HG03342 (cell line): ENCODE measurements around the gene EBP.
"Not testable (repeated sequence)": the region's sequence is repeated elsewhere in the genome, so short reads cannot be mapped to it uniquely, and the experiment has no call there.

Experiments
- ATAC-seq: cut with Tn5 transposase; IDR thresholded peaks from one replicate; pipeline ENCODE4 v1.9.1; 2021; ENCODE audit warnings: mild to moderate bottlenecking, moderate library complexity; ENCODE audit not compliant: unreplicated experiment

Gene EBP

GRCh38 chrX:48492293-48492910 is 29.2 kb upstream of the EBP start:
- no peak for ATAC-seq

GRCh38 chrX:48493890-48494364 is 27.7 kb upstream of the EBP start:
- no peak for ATAC-seq

GRCh38 chrX:48496660-48497059 is 24.9 kb upstream of the EBP start:
- no peak for ATAC-seq

GRCh38 chrX:48497871-48498270 is 23.7 kb upstream of the EBP start:
- no peak for ATAC-seq

GRCh38 chrX:48498374-48498809 is 23.2 kb upstream of the EBP start:
- no peak for ATAC-seq

- ATAC-seq, result no peak
These were observed 17.3 kb upstream of the EBP start for GRCh38 chrX:48504261-48504660.

GRCh38 chrX:48505481-48505880 is 16.1 kb upstream of the EBP start:
- no peak for ATAC-seq

- ATAC-seq, result no peak
These were observed 14.4 kb upstream of the EBP start for GRCh38 chrX:48507246-48507645.

- ATAC-seq, result peak; percentile 78
These were observed 13.0 kb upstream of the EBP start, which contains the start of gene PORCN for GRCh38 chrX:48508400-48509244. TSS of gene PORCN (plus strand) at chrX:48508992. CDS start at chrX:48509821, 829 bp downstream.

GRCh38 chrX:48509245-48509590 is 12.4 kb upstream of the EBP start:
- no peak for ATAC-seq

GRCh38 chrX:48509619-48510018 is 12.0 kb upstream of the EBP start:
- no peak for ATAC-seq

- ATAC-seq, result no peak
These were observed 10.0 kb upstream of the EBP start for GRCh38 chrX:48511560-48511959.

GRCh38 chrX:48512371-48512935 is 9.2 kb upstream of the EBP start:
- ATAC-seq, result no peak

GRCh38 chrX:48513670-48514069 is 7.9 kb upstream of the EBP start:
- ATAC-seq, result no peak

GRCh38 chrX:48514126-48514806 is 7.3 kb upstream of the EBP start:
- no peak for ATAC-seq

GRCh38 chrX:48514868-48515460 is 6.6 kb upstream of the EBP start:
- ATAC-seq, result no peak

- ATAC-seq, result no peak
These were observed 5.8 kb upstream of the EBP start for GRCh38 chrX:48515842-48516241.

- no peak for ATAC-seq
These were observed 5.3 kb upstream of the EBP start for GRCh38 chrX:48516285-48516684.

- ATAC-seq, result no peak
These were observed 4.6 kb upstream of the EBP start for GRCh38 chrX:48516987-48517386.

- not testable (repeated sequence) for ATAC-seq
These were observed 2.1 kb upstream of the EBP start for GRCh38 chrX:48519481-48519880.

- ATAC-seq, result no peak
These were observed 1.2 kb upstream of the EBP start for GRCh38 chrX:48520455-48520854.
